ENCODE measurements around the gene CXCL14.

GRCh38 chr5:135555530-135555929, 23.3 kb downstream of the CXCL14 start:
- TF ChIP-seq CTCF (IDR thresholded peaks at IDR 0.05) (no peak), POLR2A (IDR thresholded peaks at IDR 0.05) (no peak)
